ENCODE data around the gene RFFL.

Gene RFFL

GRCh38 chr17:35062308-35062707 is 1.2 kb downstream of the RFFL start:
- Histone ChIP-seq H3K4me1 (ENCODE audit: control insufficient read depth, insufficient read depth, low read length) (peaks cover 36% of the 10 kb centered on the region), H3K4me3 (ENCODE audit: low read depth, low read length) (no peak overlapping the region), H3K27me3 (ENCODE audit: control insufficient read depth, insufficient read depth, low read length) (no peaks in the 10 kb centered on the region), H3K27ac (ENCODE audit: low read depth, low read length) (no peak overlapping the region), H3K9me3 (ENCODE audit: control insufficient read depth, insufficient read depth, low read length) (no peaks in the 10 kb centered on the region), H3K36me3 (ENCODE audit: control insufficient read depth, insufficient read depth, low read length) (no peaks in the 10 kb centered on the region), H3K9ac (ENCODE audit: low read depth, low read length) (no peak overlapping the region)

DNA sequence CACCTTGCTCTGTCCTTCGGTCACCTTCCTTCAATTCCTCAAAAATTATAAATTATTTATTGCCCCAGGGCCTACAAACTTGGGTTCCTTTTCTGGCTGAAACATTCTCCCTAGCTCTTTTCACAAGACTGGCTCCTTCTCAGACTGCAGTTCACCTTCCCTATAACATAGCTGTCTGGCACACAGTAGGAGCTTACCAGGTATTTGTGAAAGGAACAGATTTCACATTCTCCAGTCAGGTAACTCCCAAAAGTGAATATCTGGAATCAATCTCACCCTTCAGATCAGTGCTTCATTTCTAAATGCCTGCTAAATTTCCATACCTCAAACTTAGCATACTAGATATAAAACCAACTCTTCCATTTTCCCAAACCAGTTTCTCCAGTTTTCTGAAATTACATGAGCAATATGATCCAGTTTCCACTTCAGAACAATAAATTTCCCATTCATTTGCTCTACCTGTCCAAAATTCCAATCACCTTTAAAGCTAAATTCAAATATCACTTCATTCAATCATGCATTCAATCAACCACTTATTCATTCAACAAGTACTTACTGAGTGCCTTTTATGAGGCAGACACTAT is 6.1 kb downstream of the RFFL start:
- H3K27ac ChIP-seq (ENCODE audit: low read depth, low read length), result no peak overlapping the region
- no peak overlapping the region for H3K4me3 ChIP-seq (ENCODE audit: low read depth, low read length)
- H3K9me3 ChIP-seq (ENCODE audit: control insufficient read depth, insufficient read depth, low read length), result no peaks in the 10 kb centered on the region
- H3K27me3 ChIP-seq (ENCODE audit: control insufficient read depth, insufficient read depth, low read length), result no peaks in the 10 kb centered on the region
- H3K36me3 ChIP-seq (ENCODE audit: control insufficient read depth, insufficient read depth, low read length), result no peaks in the 10 kb centered on the region
- H3K9ac ChIP-seq (ENCODE audit: low read depth, low read length), result no peak overlapping the region
- H3K4me1 ChIP-seq (ENCODE audit: control insufficient read depth, insufficient read depth, low read length), result peaks cover 19% of the 10 kb centered on the region

DNA sequence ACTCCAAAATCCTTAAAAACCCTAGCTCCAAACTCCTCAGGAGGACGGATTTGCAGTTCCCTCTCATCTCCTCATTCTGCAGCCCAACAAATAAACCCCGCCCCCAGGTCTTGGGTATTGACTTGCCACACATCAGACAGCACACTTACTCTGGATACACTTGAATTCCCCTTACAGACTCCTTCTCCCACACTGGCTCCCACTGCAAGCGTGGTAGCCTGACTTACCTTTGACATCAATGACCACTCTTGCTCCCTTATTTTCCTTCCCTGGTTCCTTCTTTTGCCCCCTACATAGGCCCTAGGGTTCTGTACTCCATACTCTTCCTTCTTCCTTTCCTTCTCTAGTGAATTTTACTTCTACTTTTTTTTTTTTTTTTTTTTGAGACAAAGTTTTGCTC is 7.5 kb downstream of the RFFL start:
- Histone ChIP-seq H3K27me3 (ENCODE audit: control insufficient read depth, insufficient read depth, low read length) (no peaks in the 10 kb centered on the region), H3K9me3 (ENCODE audit: control insufficient read depth, insufficient read depth, low read length) (no peaks in the 10 kb centered on the region), H3K4me3 (ENCODE audit: low read depth, low read length) (no peak overlapping the region), H3K4me1 (ENCODE audit: control insufficient read depth, insufficient read depth, low read length) (peaks cover 19% of the 10 kb centered on the region), H3K36me3 (ENCODE audit: control insufficient read depth, insufficient read depth, low read length) (no peaks in the 10 kb centered on the region), H3K27ac (ENCODE audit: low read depth, low read length) (no peak overlapping the region), H3K9ac (ENCODE audit: low read depth, low read length) (no peak overlapping the region)

DNA sequence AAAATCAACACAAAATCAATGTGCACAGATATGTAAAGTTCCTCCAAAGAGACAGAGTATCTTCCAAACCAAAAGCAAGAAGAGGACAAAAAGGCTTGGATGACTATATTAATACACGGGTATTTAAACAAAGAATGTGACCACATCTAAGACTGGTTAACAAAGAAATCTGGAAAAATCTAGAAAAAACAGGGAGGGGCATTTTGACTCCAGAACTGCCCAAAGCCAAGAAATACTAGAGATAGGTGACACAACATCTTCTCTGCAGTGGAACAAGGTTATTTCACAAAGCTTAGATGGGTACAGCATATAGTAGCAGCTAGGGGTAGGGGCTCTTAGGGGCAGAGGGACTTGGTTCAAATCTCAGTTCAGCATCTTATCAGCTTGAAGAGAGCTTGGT is 10.3 kb downstream of the RFFL start:
- Histone ChIP-seq H3K27ac (ENCODE audit: low read depth, low read length) (peak overlapping the region; percentile 55), H3K4me3 (ENCODE audit: low read depth, low read length) (no peak overlapping the region), H3K9ac (ENCODE audit: low read depth, low read length) (no peak overlapping the region), H3K4me1 (ENCODE audit: control insufficient read depth, insufficient read depth, low read length) (peaks cover 19% of the 10 kb centered on the region), H3K36me3 (ENCODE audit: control insufficient read depth, insufficient read depth, low read length) (no peaks in the 10 kb centered on the region), H3K27me3 (ENCODE audit: control insufficient read depth, insufficient read depth, low read length) (no peaks in the 10 kb centered on the region), H3K9me3 (ENCODE audit: control insufficient read depth, insufficient read depth, low read length) (no peaks in the 10 kb centered on the region)

DNA sequence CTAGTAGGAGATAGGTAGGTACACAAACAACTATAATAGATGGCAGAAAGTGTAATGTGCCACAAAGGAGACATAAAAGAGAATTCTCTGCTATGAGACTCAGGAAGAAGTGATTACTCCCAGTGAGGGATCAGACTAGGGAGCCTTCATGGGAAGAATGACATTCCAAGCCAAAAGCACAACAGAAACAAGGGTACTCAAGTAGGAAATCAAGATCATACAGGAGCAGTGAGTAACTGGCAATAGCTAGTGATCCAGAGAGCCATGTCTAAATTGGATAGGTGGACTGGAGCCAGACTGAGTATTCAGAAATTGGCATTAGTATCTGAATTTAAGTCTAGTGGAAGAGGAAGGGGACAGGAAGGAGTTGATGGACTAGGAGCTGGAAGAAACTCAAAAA is 10.7 kb downstream of the RFFL start:
- H3K4me1 ChIP-seq (ENCODE audit: control insufficient read depth, insufficient read depth, low read length), result peaks cover 19% of the 10 kb centered on the region
- no peak overlapping the region for H3K9ac ChIP-seq (ENCODE audit: low read depth, low read length)
- H3K36me3 ChIP-seq (ENCODE audit: control insufficient read depth, insufficient read depth, low read length), result no peaks in the 10 kb centered on the region
- no peak overlapping the region for H3K4me3 ChIP-seq (ENCODE audit: low read depth, low read length)
- H3K9me3 ChIP-seq (ENCODE audit: control insufficient read depth, insufficient read depth, low read length), result no peaks in the 10 kb centered on the region
- H3K27me3 ChIP-seq (ENCODE audit: control insufficient read depth, insufficient read depth, low read length), result no peaks in the 10 kb centered on the region
- H3K27ac ChIP-seq (ENCODE audit: low read depth, low read length), result peak overlapping the region; percentile 55

GRCh38 chr17:35052241-35052610 is 11.3 kb downstream of the RFFL start:
- Histone ChIP-seq H3K36me3 (ENCODE audit: control insufficient read depth, insufficient read depth, low read length) (no peaks in the 10 kb centered on the region), H3K27ac (ENCODE audit: low read depth, low read length) (peak overlapping the region; percentile 55), H3K9ac (ENCODE audit: low read depth, low read length) (no peak overlapping the region), H3K27me3 (ENCODE audit: control insufficient read depth, insufficient read depth, low read length) (no peaks in the 10 kb centered on the region), H3K4me3 (ENCODE audit: low read depth, low read length) (no peak overlapping the region), H3K9me3 (ENCODE audit: control insufficient read depth, insufficient read depth, low read length) (no peaks in the 10 kb centered on the region), H3K4me1 (ENCODE audit: control insufficient read depth, insufficient read depth, low read length) (peaks cover 21% of the 10 kb centered on the region)

DNA sequence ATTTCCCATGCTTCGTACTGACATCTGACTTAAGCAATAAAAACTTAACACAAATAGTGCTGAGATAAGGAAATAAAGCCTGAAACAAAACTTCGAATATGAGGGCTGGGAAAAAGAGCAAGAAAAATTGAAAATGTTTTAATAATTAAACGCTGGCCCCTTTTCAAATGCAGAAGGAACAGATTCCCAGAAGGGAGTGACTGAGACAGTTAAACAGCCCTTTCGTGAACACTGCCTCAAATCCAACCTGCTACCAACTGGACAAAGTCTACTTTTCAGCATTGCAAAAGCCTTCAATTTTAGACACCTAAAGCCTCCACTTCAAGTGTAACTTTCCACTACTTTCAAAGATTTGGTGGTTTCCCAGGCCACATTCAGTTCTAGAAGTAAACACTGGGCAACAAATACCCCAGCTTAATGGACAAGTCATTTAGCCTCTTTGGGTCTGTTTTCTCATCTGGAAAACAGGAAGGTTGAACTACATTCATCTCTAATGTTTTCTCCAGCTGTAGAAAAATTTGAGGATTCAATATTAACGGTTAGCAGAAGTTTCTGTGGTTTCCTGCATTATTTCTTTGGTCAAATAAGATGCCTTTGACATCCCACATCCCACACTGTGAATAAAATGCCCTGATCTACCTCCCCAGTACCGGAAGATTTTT is 11.8 kb downstream of the RFFL start:
- Histone ChIP-seq H3K4me1 (ENCODE audit: control insufficient read depth, insufficient read depth, low read length) (peaks cover 26% of the 10 kb centered on the region), H3K9ac (ENCODE audit: low read depth, low read length) (no peak overlapping the region), H3K36me3 (ENCODE audit: control insufficient read depth, insufficient read depth, low read length) (no peaks in the 10 kb centered on the region)

DNA sequence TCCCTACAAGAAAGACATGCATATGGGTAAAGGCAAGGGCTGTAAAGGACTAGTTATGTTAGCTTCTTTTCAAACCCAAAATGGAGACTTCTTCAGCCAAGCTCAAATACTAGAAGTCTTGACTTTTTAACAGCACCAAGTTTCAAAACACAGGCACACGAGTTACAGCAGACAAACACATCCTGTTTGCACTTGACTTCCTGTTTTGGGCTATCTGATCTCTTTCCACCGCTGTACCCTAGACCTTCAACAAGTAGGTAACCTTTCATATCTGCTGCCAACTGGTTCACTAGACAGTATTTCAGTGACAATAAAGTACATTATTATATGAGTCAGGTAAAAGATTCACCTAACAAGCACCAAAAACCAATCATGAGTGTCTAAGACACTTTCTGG is 12.3 kb downstream of the RFFL start:
- Histone ChIP-seq H3K4me1 (ENCODE audit: control insufficient read depth, insufficient read depth, low read length) (peaks cover 30% of the 10 kb centered on the region), H3K27me3 (ENCODE audit: control insufficient read depth, insufficient read depth, low read length) (no peaks in the 10 kb centered on the region), H3K36me3 (ENCODE audit: control insufficient read depth, insufficient read depth, low read length) (no peaks in the 10 kb centered on the region), H3K27ac (ENCODE audit: low read depth, low read length) (peak overlapping the region; percentile 55), H3K4me3 (ENCODE audit: low read depth, low read length) (no peak overlapping the region), H3K9ac (ENCODE audit: low read depth, low read length) (no peak overlapping the region), H3K9me3 (ENCODE audit: control insufficient read depth, insufficient read depth, low read length) (no peaks in the 10 kb centered on the region)

More for the DNA sequence above, 11.8 kb downstream of the RFFL start:
- H3K4me3 ChIP-seq (ENCODE audit: low read depth, low read length), result no peak overlapping the region
- H3K27ac ChIP-seq (ENCODE audit: low read depth, low read length), result peak overlapping the region; percentile 55
- no peaks in the 10 kb centered on the region for H3K9me3 ChIP-seq (ENCODE audit: control insufficient read depth, insufficient read depth, low read length)
- H3K27me3 ChIP-seq (ENCODE audit: control insufficient read depth, insufficient read depth, low read length), result no peaks in the 10 kb centered on the region

DNA sequence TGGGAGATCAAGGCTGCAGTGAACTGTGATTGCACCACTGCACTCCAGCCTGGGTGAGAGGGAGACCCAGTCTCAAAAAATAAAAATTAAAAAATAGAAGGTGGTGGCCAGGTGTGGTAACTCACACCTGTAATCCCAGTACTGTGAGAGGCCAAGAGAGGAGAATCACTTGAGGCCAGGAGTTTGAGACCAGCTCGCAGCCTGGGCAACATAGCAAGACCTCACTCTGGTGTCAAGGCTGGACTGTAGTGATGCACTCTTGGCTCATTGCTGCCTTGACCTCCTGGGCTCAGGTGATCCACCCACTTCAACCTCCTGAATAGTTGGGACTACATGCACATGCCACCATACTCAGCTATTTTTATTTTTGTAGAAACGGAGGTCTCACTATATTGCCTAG is 13.3 kb downstream of the RFFL start:
- Histone ChIP-seq H3K9ac (ENCODE audit: low read depth, low read length) (no peak overlapping the region), H3K4me1 (ENCODE audit: control insufficient read depth, insufficient read depth, low read length) (peaks cover 25% of the 10 kb centered on the region), H3K27me3 (ENCODE audit: control insufficient read depth, insufficient read depth, low read length) (no peaks in the 10 kb centered on the region), H3K36me3 (ENCODE audit: control insufficient read depth, insufficient read depth, low read length) (no peaks in the 10 kb centered on the region), H3K4me3 (ENCODE audit: low read depth, low read length) (no peak overlapping the region), H3K9me3 (ENCODE audit: control insufficient read depth, insufficient read depth, low read length) (no peaks in the 10 kb centered on the region), H3K27ac (ENCODE audit: low read depth, low read length) (no peak overlapping the region)

DNA sequence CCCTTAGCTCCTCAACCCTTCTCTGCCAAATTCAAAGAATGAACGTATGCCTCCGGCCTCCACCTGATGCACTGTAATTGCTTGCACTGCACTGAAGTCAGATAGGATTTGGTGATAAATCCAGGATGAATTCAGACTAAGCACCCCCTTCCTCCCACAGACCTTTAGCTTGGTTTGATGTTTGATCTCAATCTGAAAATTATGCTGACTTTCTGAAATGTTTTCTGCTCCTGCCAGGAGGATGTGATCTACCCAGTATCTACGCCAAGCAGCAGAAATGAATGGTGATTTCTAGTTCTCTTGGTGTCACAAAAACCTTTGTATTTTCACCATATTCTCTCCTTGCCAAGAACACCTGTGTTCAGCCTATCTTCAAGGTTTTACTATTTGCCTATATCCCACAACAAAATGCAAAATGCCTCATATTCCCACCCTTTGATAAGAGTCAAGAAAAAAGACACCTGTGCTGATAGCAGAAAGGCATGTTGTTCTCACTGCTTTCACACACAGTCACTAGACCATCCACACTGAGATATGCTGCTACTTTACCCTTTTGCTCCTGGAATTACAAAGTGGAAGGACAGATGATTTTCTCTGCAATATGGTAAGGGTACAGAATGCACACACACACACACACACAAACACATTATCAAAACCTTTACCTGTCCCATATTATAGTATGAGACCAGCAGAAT is 14.7 kb downstream of the RFFL start:
- no peak overlapping the region for H3K27ac ChIP-seq (ENCODE audit: low read depth, low read length)
- H3K4me1 ChIP-seq (ENCODE audit: control insufficient read depth, insufficient read depth, low read length), result peaks cover 25% of the 10 kb centered on the region
- H3K9ac ChIP-seq (ENCODE audit: low read depth, low read length), result no peak overlapping the region
- H3K27me3 ChIP-seq (ENCODE audit: control insufficient read depth, insufficient read depth, low read length), result no peaks in the 10 kb centered on the region
- H3K9me3 ChIP-seq (ENCODE audit: control insufficient read depth, insufficient read depth, low read length), result no peaks in the 10 kb centered on the region
- no peaks in the 10 kb centered on the region for H3K36me3 ChIP-seq (ENCODE audit: control insufficient read depth, insufficient read depth, low read length)
- no peak overlapping the region for H3K4me3 ChIP-seq (ENCODE audit: low read depth, low read length)

- Histone ChIP-seq H3K27me3 (ENCODE audit: control insufficient read depth, insufficient read depth, low read length) (no peaks in the 10 kb centered on the region), H3K36me3 (ENCODE audit: control insufficient read depth, insufficient read depth, low read length) (no peaks in the 10 kb centered on the region), H3K4me3 (ENCODE audit: low read depth, low read length) (no peak overlapping the region), H3K4me1 (ENCODE audit: control insufficient read depth, insufficient read depth, low read length) (peaks cover 11% of the 10 kb centered on the region), H3K27ac (ENCODE audit: low read depth, low read length) (peak overlapping the region; percentile 42), H3K9me3 (ENCODE audit: control insufficient read depth, insufficient read depth, low read length) (no peaks in the 10 kb centered on the region), H3K9ac (ENCODE audit: low read depth, low read length) (no peak overlapping the region)
These were observed 16.7 kb downstream of the RFFL start for GRCh38 chr17:35046740-35047283.

All from HUES48 (cell line).